ENCODE results near the gene SRCIN1. TPM values are rescaled to one million over a fixed set of nuclear protein-coding genes. Genes with fewer than 3 reads are reported as not detected.

Gene SRCIN1
- total RNA-seq, 1 experiment from 2014 or later: 6.0 TPM

DNA sequence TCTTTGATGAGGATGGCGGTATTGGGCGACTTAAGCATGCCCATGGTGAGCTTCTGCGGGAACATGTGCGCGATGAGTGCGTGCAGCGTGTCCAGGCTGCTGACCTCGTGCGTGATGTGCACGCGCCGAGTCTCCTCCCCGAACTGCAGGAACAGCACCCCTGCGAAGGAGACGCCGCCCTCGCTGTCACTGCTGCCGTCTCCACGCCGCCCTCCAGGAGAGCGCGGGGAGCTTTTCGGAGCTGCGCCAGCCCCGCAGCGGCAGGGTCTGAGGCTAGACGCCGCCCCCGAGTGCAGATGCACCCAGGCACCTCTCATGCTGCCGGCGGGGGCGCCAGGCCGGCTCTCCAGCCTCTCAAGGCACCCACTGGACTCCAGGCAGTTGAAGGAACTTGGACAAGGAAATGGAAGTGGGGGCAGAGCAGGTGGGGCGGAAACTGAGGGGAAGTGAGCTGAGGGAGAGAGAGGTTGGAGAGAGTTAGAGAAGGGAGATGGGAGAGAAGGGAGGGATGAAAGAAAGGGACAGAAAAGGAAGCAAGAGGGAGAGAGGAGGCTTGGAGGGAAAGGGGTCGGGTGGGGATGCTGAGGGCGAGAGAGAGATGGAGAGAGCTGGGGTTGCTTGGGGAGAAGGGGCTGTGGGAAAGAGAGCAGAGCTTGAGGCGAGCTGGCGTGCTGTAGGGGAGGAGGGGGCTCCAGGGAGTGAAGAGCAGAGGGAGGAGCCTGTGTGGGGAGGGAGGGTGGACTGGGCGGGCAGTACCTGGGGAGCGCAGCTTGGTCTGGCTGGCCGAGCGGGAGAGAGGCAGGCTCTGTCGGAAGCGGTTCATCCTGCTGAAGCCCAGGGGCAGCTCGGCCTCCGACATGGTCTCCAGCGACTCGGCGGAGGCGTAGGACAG, 42.1 kb downstream of the SRCIN1 start:
- no peak for DNase-seq (ENCODE audit: low spot score)

DNA sequence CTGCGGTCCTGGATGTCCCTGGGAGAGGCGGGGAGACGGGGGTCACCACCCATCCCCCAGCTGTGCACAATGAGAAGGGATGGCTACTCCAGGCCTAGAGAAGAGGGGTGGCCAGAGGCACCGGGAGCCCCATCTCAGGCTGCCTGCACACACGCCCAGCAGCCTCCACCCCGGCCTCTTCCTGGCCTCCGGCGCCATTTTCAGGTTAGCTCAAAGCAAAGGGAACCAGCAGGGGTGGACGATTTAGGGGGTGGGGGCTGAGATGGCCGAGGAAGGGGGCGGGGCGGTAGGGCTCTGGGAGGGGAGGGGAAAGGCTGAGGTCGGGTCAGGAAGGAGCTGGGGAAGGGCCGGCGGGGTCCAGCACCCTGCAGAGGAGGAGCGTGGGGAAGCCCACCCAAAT, 42.8 kb downstream of the SRCIN1 start:
- no peak for DNase-seq (ENCODE audit: low spot score)

DNA sequence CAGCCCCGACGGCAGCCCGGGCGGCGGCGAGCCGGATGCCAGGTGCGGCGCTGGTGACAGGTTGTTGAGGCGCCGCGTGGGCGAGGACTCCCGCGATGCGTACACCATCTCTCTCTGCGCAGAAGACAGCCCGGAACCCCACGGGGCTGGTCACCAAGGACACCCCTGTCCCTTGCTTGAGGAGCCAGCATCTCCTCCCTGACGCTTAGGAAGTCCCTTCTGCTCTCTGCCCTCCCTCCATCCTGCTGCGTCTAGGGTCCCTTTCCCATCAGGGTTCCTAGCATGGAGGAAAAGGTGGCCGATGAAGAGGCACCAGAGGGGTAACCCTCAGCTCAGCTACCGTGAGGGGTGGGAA, 43.6 kb downstream of the SRCIN1 start:
- DNase-seq (ENCODE audit: low spot score): no peak

DNA sequence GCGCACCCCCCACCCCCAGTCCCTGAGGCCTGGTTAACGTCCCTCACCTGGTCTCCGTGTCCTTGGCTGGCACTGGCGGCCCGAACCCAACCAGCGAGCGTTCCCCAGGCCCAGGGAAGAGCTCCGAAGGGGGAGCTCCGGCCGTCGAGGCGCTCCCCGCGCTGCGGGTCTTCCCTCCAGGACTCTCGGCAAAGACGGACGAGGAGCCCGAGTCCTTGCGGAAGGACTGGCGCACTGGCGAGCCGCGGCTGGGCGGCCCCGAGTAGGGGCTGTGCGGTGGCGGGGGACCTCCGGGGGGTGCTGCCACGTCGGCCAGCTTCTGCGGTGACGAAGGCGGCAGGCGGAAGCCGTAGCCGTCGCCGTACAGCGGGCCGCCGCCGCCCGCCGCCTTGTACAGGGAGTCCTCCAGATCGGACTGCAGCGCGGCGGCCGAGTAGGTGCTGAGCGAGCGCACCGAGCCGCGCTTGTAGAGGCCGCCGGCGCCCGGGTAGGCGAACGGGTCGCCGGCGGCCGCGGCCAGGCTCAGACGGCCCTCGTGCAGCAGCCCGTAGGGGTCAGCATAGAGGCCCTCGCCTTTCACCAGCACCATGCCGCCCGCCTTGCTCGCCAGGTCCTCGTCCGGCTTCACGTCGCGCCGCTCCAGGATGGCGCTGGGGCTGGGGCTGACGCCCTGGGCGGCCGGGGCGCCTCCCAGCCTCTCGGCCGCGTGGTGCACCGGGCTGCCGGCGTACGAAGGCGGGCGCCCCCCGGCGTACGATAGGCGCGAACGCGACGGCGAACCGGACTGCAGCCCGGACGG, 44.1 kb downstream of the SRCIN1 start:
- no peak for DNase-seq (ENCODE audit: low spot score)

DNA sequence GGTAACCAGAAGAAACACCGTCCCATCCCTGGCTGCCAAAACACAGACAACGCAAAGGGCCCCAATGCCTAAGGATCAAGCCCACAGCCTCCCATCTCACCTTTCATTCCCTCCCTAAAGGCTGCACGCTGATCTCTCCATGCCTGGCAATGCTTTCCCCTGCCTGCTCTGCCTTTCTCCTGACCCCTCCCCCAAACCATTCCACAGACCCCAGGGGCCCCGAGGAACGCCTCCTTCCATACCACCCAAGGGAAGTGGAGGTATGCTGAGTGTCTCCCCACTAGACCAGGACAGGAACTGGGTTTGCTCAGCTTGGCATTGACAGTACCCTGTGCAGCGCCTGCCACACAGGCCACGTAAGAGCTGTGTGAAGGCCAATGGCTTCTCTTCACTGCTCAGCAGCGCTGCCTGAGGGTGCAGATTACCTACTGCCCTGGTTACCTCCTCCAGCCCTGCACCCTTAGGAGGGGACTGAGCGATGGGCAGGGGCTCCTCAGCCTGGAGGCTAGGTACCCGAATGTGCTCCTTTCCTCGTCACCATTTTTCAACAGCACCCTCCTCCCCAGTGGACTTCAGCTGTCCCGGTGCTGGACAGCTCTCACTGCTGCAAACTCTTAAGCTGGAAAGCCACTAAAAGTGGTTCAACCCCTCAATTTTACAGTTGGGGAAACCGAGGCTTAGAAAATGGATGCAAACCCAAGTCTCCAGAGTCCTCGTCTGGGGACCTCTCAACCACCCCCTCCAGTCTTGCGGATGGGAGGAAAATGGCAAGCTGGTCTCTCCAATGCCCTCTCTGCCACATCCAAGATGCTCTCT, 45.0 kb downstream of the SRCIN1 start:
- no peak for DNase-seq (ENCODE audit: low spot score)

DNA sequence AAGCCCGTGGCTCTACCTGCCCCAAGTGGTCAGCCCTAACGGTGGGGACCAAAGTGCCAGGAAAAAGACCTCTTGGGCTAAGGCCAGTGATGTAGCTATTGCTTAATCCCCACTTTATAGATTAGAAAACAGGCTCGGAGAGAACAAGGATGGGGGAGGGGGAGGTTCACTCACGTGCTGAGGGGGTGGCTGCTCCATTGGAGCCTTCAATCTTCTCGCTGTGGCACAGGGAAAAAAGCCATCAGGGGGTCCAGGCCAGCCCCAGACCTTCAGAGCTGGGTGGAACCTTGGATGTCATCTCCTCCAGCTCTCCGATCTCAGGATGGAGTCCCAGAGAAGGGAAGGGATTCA, 45.9 kb downstream of the SRCIN1 start:
- DNase-seq (ENCODE audit: low spot score): no peak

DNA sequence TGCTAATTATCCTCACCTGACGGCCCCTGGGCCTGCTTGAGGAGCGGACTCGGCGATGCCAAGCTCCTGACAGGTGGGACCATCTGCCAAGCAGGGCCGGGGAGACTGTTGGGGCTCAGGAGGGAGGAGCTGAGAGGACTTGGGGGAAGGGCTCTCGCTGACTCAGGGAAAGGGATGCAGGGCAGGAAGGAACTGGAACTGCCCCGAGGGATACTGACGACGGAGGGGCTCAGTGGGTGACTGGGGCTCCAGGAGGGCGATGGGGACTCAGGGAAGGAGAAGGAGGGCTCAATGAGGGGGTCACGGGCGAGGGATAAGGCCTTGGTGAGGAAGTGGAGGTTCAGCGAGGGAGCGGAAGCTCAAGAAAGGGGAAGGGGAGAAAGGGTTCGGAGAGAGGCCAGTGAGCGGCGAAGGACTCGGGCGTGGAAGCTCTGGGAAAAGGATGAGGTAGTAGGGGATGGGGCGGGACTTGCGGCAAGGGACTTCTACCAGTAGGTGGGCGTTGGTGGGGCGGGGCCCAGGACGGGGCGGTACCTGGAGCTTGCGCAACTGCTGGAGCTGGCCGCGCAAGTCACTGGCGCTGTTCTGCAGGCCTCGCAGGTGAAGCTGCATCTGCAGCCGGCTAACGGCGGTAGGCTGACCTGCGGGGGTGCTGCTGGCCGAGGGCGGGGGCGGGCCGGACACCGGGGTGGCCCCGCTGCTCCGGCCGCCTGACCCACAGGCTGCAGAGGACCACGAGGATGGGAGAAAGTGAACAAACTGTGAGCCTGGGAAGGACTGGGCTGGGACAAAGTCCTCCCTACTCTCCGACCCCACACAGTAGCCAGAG, 46.5 kb downstream of the SRCIN1 start:
- peak; percentile 99 for DNase-seq (ENCODE audit: low spot score)

DNA sequence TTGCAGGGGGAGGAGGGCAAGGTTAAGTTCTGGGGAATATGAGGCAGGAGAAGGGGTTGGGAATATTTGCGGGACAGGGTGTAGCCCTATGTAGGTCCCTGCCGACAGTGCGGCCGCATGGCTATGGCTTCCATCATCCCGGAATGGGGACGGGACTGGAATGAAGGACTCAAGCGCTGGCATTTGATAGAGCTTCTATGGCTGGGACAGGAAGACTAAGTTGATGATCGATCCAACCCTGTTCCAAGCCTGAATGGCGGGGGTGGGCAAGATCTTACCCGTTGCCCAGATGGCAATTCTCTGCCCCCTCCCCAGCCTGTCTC, 47.1 kb downstream of the SRCIN1 start:
- peak; percentile 87 for DNase-seq (ENCODE audit: low spot score)

DNA sequence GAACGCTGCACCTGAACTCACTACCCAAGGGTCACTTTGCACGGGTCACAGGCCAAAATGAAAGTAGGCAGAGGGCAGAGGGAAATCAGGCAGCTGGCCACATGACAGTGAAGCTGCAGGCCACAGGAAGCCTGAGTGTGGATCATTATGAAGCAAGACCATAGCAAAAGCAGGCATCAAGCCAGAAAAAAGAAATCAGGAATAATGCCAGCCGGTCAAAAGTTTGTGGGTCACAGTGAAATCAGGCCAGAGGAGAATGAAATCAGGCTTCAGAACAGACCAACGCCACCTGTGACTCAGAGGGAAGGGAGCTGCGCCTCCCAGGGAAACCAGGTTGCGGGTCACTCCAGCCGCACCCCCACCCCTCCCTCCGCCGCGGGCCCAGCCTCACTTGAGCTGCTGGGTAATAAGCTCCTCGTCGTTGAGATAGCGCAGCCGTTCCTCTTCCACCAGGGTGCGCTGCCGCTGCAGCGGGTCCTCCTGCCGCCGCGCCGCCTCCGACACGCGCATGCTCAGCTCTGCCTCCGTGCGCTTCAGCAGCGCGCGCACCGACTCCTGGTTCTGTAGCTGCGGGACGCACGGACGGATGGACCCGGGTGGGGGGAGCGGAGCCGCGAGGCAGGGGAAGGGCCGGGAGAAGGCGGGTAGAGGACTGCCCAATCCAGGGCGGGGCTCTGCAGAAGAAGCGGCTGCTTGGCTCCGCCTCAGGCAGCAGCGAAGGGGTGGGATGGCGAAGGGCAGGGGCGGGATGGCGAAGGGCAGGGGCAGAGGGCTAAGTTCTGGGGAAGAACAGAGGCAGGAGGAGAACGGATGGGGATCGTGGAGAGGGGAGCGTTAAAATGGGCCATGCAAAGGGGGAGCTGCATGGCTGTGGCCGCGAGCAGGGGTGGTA, 47.7 kb downstream of the SRCIN1 start:
- DNase-seq (ENCODE audit: low spot score): peak; percentile 100

DNA sequence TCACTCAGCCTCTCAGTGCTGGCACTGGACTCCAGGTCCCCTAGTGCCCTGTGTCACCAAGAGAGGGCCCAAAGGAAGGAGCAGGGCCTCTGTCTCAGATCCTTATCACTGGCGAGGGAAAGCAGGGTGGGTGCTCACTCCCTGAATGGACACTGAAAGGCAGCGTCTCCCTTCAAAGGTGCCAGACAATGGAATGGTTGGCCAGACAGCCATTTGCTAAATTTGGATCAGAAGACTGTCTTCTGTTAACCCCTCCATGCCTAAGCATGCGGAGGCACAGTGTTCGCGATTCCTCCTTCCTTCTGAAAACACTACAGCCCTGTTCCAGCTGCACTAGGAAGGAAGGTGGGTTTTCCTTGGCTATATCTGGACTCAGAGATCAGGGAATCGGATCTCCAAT, 48.4 kb downstream of the SRCIN1 start:
- DNase-seq (ENCODE audit: low spot score): peak; percentile 72

DNA sequence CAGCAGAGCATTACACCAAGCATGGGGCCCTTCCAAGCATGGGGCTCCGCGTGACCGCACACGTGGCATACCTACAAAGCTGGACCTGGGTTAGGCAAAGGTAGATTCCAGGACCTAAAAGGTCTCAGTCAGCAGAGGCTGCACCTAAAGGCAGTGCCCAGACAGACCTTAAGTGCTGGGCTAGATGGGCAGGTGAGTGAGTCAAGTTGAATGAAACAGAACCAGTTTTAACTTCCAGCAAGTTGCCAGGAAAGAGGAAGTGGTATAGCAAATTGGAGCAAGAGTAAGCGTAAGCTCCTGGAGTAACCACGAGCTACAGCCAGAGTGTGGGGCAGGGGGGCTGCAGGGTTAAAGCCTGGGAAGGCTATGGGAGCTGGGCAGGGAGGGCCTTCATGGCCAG, 49.5 kb downstream of the SRCIN1 start:
- DNase-seq (ENCODE audit: low spot score): peak; percentile 68

DNA sequence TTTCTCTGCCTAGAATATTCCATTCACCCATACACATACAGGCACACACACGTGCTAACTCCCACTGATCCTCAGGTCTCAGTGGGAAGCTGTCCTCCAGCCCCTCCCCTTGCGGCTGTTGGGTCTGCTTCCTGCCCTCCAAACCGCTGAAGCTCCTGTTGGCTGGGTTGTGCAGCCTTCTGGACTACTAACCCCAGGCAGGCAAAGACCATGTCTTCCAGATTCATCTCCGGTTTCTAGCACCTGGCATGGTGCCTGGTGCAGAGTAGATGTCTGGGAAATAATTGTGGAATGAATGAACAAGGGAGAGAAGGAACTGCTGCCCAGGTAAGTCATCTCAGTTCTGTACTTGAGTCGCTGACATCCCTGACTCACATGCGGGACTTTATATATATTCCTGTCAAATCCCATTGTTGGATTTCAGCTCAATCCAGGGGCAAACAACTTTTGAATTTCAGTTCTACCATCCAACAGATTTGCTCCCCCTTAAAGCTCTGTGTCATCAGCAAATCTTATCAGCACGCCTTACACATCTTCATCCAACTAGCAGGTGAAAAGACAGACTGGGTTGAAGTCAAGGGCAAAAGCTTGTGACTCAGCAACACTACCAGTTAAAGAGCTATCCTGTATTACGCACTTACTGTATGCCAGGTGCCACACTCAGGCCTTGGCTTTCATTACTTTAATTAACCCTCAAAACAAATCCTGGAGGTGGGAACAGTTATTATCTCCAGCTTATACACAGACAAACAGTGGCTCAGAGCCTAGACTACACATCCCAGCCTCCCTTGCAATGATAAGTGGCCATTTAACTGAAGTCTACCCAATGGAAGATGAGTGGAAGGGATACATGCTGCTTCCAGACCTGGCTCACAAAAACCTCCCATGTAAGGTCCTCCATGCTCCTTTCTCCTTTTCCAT, 51.1 kb downstream of the SRCIN1 start:
- no peak for DNase-seq (ENCODE audit: low spot score)

DNA sequence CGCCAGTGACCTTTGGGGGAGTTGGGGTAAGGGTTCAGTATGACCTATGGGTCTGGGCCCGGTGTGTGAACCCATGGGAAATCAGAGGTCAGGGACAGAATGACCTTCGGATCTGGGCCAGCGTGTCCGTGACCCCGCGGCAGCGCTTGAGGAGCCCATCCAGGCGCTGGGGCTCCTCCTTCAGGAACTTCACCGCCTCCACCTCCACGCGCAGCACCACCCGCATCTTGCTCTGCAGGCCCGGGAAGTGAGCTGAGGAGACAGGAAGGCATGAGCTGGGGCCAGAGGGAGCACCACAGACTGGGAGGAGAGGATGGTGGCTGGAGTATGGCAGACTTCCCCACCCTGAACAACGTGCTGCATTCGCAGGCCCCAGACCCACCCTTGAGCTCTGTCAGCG, 53.4 kb downstream of the SRCIN1 start:
- no peak for DNase-seq (ENCODE audit: low spot score)

DNA sequence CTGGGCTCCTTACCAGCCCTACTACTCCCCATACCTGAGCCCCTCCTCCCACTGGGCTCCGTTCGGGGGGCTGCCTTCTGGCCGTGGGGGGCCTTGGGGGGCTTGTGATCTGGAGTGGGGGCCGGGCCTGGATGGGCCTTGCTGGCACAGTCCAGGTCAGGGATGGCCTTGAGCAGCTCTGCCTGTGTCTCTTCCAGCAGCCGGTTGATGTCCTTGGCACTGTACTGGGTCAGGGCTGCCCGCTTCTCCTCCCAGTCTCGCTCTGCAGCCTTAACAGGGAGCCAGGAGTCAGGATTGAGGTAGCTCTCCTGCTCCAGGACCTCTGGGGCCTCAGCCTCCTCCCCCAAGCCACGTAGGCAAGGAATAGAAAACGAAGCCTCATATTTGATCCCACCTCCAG, 54.6 kb downstream of the SRCIN1 start:
- DNase-seq (ENCODE audit: low spot score): no peak

DNA sequence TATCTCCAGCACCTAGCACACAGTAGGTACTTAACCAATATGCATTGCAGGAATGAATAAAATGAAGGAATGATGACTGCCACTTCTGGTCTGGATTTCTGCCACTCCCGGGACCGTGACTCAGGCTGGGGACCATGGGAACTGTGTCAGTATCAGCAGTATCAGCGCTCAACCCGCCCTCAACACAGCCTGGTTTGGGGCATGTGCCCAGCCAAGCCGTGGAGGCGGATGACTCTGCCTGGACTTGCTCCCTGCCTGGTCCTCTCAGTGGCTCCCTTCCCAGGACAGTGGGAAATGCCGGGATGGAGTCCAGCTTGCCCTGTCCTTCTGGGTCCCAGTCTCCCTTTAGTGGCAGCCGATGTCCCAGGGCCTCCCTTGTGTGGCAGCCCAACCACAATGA, 55.1 kb downstream of the SRCIN1 start:
- peak; percentile 80 for DNase-seq (ENCODE audit: low spot score)

DNA sequence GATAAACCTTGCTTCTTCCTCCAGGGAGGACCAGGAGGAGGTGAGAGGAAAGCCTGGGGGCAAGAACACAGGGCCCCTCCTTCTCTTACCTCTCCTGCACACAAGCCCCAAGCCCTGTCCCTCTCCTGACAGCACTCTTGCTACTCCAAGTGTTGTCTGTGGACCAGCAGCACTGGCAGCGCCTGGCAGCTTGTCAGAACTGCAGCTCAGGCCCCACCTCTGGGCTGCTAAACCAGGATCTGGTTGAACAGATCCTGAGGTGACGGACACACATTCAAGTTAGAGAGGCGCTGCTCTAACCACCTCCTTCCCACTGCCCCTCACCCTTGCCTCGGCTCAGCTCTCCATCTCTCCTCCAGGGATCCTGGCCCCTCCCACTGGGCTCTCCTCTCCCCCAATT, 56.5 kb downstream of the SRCIN1 start:
- no peak for DNase-seq (ENCODE audit: low spot score)

DNA sequence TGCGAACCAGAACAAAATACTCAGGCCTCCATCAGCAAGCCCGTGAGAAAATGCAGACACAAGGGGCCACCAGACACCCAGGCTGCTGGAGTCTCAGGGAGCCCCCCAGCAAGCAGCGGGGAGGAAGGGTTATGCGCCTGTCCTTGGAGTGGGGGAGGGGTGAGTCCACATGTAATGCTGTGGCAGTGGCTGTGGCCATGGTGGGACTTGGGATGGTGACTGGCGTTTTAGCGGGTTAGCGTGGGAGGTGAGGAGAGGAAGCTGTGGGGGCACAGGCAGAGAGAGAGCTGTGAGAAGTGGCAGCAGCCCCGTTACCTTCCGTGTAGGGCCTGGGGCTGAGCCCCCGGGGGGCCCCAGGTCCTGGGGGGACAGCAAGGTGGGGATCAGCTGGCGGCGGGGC, 58.3 kb downstream of the SRCIN1 start:
- no peak for DNase-seq (ENCODE audit: low spot score)

DNA sequence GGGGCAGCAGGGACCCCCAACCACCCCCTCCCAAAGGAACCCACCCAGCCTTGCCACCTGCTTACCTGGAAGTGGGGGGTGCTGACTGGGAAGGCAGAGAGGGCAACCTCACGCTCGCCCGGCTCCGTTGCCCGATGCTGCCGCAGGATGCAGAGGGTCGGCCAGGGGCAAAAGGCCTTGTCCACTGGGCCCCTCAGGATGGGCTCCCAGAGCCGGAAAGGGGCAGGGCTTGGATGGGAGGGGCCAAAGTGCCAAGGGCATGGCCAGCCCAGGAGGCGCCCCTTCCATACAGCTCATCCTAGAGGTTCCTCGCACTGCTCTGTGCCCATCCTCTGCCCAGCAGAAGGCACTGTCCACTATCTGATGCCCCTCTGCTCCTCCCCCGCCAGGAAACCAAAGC, 59.4 kb downstream of the SRCIN1 start:
- DNase-seq (ENCODE audit: low spot score): no peak

DNA sequence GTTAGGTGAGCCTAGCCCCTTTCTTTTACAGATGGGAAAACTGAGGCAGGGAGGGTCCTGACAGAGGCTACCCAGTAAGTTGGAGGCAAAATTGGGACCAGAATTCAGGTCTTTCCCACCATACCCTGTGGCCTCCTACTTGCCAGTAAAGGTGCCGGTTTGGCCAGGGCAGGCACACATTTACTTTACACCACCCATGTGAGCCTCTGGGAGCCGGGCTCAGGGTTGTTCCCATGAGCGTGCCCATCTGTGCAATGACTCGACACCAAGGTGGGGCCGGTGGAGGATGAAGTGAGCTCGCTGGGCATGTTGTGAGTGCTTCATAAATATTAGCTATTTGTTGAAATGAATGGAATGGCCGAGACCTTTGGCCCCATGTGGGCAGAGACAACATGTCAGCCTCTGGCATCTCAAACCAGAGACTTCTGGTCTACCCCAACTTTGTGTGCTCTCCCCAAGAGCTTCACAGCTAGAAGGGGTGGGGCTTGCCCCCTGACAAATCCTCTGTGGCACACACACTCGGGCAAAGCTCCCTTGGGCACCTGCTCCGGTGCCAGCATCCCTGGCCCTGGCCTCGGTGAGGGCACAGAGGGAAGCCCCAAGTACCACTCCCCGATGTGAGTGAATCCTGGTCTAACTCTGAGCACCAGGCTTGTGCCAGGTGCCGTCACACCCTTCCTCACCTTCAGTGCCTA, 60.1 kb downstream of the SRCIN1 start:
- no peak for DNase-seq (ENCODE audit: low spot score)

Data from HT-29 (cell line).